GM21526 (cell line): ENCODE measurements around the gene DEPP1.

ENCODE experiments used
- ATAC-seq: cut with Tn5 transposase; IDR thresholded peaks from one replicate; pipeline ENCODE4 v1.9.1; 2021; ENCODE audit warnings: moderate library complexity; ENCODE audit not compliant: unreplicated experiment, low FRiP score

DEPP1 gene

DNA sequence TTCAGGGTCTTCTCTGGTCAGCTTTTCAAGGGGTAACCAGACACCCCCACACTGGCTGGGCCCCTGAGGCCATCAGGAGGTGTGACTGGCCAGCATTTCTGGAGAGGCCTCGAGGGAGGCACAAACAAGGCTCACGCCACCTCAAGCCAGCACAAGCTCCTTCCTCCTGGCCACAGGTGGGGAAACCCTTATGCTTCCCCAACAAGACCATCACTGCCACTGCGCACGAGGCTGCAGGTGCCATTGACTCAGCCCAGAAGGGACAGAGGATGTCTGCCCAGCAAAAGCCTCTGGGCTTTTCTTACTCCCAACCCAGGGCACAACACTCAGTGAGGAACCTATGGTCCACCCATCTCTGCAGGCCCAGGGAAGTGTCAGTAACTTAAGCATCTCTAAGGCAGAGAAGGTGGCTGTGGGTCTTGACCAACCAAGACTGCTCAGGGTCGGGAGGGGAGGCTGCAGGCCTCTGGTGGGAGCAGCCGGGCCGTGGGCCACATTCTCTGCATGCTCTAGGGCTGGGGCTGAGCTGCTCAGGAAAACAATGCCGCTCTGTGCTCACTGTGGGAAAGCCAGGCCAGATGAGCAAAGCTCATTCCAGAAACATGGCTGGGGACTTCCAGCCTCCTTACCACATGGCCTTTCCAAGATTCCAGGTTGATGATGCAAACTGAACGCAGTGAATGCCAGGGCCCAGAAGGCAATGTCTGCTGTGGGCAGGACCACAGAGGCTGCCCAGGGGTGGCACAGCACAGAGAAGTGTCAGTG is 43.2 kb downstream of the DEPP1 start:
- no peak for ATAC-seq

DNA sequence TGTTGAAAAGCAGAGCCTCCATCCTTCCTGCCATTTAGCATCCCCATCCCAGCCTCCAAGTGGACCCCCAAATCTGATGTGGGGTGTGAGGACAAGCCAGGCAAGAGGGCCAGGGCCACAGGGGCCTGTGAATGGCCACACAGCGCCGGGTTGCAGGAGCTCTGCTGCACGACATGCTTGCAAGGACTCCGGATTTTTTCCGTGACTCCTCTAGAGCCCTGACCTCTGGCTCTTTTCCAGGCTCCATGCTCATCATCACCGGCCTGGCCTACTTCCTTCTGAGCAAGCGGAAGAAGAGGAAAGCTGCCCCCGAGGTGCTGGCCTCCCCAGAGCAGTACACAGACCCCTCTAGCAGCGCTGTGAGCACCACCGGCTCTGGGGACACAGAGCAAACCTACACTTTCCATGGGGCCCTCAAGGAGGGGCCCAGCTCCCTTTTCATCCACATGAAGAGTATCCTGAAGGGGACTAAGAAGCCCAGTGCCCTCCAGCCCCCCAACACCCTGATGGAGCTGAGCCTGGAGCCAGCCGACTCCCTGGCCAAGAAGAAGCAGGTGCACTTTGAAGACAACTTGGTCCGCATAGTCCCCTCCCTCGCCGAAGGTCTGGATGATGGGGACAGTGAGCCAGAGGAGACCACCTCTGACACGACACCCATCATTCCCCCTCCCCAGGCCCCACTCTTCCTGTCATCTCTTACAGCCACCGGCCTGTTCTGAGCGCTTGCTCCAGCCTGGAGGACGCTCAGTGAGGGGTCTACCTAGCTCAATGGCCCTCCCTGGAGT is 44.0 kb downstream of the DEPP1 start:
- ATAC-seq, result no peak

DNA sequence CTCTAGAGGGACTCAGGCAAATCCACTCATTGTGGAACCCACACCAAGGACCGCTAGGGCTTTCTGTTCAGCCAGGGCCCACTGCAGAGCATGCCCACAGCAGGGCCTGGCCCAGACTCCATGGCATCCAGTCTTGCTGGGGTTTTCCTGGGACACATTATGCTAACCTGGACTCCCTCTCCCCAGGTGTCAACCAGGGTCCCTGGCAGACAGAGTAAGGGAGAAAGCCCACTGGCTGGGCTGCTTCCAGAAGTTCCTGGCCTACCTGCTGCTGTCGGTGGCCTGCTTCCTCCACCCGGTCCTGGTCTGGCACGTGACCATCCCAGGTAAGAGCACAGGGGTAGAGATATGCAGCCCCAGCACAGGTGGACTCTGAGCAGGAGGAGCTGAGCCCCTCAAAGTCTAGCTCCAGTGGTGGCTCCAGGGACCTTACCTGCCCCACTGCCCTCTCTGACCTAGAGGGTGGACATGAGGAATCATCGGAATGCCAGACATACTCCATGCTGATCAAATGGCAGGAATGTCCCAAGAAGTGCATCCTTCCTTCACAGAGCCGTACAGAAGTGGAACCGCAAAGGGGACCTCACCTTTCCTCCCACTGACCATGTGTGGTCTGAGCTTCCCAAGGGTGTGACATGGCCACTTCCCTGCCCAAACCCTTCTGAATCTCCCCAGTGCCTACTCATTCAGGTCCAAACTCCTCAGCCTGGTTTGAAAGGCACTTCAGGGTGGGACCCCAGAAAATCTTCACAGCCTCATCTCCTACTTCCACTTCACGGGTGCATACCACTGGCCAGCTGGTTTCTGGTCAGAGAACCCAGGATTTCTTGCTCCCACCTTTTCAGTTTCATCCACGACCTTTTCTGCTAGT is 44.9 kb downstream of the DEPP1 start:
- ATAC-seq, result no peak

DNA sequence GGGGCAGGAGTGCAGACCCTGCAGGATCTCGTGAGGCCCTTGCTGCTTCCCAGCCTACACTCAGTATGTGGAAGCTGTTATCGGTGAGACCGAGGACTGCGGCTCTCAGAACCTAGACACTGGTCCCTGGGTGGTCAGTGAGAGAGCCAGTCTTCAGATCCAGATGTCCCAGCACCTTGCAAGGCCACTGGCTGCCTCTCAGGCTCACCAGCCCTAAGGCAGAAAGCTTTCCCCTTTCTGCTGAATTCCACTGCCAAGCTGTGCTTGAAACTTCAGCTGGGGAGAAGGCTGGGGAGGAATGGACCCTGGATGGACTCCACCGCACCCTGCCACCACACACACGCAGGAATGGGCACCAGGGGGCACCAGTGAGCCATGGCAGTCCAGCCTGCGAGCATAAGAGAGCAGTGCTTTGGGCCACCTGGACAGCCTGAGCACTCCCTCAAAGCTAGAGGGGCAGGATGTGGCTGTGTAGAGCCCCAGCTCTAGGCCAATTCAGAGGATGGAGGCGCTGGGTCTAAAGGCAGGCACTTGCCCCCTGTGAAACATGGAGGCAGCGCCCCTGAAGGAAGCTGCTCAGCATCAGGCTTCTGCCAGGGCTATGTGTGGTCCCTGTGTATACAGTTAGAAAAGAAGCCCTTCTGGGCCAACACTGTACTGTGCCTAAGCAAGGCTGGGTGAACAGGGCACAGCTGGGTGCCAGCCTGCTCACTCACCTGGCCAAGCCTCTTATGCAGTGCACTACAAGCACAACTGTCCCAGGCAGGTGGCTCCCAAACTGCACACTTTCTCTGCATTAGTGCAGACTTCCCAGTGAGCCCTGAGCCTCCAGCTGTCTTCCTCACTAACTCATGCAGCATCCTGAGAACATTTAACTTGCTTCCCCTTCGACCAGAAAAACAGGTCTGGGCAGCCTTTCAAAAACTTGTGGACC is 45.8 kb downstream of the DEPP1 start:
- peak; percentile 89 for ATAC-seq

DNA sequence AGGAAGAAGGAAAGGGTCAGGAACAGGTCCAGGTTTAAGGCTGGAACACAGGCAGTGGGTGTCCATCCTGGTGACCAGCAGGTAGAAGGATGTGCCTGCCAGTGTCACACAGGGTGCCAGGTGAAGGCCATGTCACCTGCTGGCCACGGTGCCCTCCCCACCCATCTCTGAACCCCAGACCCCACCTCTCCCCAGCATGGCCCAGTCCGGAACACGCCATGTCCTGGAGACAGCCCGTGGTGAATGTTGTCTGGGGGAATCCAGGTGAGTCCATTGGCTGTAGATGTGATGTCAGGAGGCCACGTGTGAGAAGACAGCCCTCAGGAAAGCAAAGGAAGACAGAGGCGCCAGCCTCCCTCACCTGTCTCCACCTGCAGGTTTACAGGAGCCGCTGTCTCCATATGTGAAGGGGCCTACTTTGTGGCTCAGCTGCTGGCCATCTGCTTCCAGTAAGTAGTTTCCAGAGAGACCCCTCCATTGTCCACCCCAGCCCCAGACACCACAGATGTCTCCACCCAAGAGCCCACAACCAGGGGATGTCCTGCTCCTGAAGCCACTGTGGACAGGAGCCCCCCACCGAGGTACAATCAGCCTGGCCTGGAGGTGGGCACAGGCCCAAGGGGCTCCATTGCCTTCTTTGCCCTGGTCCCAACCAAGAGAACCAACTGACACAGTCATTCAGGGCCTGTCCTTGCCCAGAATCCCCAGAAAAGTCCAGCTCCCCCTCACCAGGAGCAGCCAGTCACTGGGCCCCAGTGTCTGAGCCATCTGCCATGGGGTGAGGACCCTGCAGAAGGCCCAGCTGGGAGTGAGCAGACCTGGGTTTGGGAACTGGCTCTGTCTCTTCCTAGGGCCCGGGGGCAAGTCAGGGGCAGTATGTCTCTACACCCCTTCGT is 46.7 kb downstream of the DEPP1 start:
- ATAC-seq, result no peak

DNA sequence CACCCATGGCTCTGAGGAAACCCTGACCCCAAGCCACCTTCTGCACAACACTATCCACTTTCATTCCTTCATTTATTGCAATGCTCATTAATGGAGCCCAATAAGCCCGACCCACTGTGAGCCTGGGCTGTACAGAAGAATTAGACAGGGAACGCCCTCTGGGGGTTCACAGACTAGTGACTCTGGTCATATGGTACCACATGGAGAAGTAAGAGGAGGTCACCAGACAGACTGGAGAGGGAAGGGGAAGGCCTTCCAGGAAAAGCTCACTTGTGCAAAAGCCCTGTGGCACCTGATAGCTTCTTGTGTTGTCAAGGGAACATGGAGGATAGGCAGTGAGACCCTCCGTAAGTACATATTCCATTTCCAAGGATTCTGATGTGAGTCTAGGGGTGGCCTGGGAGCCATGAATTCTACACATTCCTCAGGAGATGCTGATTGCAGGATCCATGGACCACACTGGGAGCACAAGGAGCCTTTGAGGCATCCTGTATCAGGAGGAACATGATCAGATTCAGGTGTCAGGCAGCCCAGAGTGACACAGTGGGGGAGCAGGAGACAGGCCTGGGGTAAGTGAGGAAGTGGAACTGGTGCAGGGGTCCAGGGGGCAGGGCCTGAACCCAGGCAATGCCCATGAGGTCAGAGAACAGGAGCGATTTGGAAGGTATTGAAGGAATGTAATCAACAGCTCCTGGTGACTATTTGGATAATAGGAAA is 47.5 kb downstream of the DEPP1 start:
- no peak for ATAC-seq

DNA sequence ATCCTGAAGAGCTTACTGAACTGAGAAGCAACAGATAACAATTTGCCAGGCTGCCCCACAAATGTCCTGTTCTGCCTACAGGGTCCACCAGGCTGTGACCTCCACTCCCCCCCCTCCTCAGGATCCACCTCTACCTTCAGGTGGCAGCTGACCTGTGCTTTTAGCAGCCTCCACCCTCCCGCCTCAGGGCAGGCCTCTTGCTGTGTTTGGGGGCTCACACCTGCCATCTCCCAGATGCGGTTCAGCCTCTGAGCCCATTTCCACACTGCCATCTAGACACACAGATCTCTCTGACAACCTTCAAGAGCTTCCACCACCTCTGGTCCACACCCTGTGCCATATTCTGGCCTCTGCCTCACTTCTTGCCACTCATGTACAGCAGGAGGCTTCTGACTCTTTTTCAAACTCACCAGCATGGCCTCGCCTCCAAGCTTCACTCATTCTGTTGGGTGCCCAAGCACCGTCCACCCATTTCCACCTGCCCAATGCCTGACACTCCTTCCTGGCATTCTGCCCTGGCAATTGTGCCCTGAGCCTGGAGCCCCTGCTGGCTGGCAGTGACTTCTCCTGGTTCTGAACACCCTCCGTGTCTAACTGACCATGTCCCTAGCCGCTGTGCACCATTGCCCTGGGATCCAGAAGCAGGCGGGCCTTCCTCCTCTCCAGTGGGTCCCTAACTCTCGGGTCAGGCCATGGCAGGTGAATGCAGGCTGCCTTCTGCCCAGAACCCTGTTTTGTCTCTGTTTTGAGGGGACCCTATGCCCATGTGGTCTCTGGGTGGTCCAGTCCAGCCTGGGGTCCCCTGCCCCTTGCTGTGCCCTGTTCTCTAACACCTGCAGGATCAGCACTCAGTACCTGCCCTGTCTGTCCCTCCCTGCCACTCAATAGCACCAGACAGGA is 49.0 kb downstream of the DEPP1 start:
- no peak for ATAC-seq

DNA sequence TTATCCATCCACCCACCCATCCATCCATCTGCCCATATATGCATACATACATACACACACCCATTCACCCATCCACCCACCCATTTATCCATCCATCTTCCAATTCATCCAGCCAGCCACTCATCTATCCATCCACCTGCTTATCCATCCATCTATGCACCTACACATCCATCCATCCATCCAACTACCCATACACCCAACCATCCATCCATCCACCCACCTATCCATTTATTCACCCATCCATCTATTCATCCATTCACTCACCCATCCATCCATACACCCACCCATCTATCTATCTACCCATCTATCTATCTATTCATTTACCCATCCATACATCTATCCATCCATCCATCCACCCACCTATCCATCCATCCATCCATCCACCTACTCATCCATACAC is 50.1 kb downstream of the DEPP1 start:
- ATAC-seq, result no peak

DNA sequence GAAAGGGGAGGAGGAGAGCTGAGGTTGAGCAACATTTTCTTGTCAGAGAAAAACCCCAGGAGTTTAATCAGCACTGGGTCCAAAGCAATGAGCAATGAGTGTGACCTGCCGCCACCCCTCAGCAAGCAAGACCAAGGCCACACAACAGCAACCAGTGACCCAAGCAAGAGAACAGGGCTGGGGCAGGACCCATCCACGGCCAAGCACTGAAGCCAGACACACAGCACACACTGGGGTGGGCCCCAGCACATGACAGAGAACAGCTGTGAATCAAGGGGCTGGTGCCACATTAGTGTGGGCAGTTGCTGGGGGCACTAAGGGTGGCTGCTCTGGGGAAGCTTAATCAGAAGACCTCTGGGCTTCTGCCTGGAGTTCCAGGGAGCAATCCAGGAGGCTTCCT is 51.3 kb downstream of the DEPP1 start:
- no peak for ATAC-seq

DNA sequence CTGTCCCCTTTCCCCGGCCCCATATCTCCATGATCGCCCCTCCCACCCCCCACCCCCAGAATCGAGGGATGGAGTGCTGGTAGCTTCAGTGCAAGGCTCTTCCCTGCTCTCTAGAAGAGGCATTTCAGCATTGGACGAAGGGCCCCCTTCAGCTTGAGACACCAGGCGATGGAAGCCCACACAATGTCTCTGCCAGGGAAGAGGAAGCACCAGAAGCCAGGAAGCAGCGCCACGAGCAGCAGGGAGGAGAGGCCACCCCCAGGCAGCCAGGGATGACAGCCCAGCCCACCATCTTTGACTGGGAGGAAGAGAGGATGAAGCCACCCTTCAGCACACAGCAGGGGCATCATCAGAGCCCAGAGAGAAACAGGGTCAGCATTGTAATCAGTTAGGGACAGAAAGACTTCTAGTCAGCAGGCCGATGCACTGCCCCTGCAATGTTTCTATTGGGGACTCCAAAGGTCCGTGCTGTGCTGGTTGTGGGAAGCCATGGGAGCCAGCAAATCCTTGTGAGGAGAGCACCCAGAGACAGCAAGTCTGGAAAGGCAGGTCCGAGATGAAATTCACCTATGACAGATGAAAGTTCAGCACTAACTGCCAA is 51.8 kb downstream of the DEPP1 start:
- ATAC-seq, result no peak
